Osteocyte (in vitro differentiated cells): Measurements from ENCODE around the gene B4GALT5. TPM values are rescaled to one million over a fixed set of nuclear protein-coding genes. Genes with fewer than 3 reads are reported as not detected.

Experiments used
- DNase-seq: peaks from one replicate; pipeline ENCODE4 v3.0.0; 2021; ENCODE audit warnings: mixed read lengths; ENCODE audit not compliant: unreplicated experiment; ENCODE audit errors: extremely low spot score
- H3K27ac Mint-ChIP-seq: one replicate; pipeline ENCODE4 v1.8.0; 2021; ENCODE audit warnings: mild to moderate bottlenecking, mixed read lengths; ENCODE audit not compliant: unreplicated experiment
- H3K27me3 Mint-ChIP-seq: one replicate; pipeline ENCODE4 v1.8.0; 2021; ENCODE audit warnings: mixed read lengths; ENCODE audit not compliant: unreplicated experiment
- H3K36me3 Mint-ChIP-seq: one replicate; pipeline ENCODE4 v1.8.0; 2021; ENCODE audit warnings: mixed read lengths; ENCODE audit not compliant: unreplicated experiment
- H3K4me1 Mint-ChIP-seq: one replicate; pipeline ENCODE4 v1.8.0; 2021; ENCODE audit warnings: mixed read lengths; ENCODE audit not compliant: unreplicated experiment
- H3K4me3 Mint-ChIP-seq: one replicate; pipeline ENCODE4 v1.8.0; 2021; ENCODE audit warnings: mild to moderate bottlenecking, moderate library complexity, mixed read lengths; ENCODE audit not compliant: unreplicated experiment
- H3K9me3 Mint-ChIP-seq: one replicate; pipeline ENCODE4 v1.8.0; 2021; ENCODE audit warnings: mixed read lengths; ENCODE audit not compliant: unreplicated experiment
- total RNA-seq: library from RNA; stranded (reverse); gene quantifications from 2 replicates; pipeline ENCODE4 v1.2.1, GENCODE V29; 2021
- TF ChIP-seq, protein P1 (sequence below): fragments of 200-600 bp; sonication (generic); IDR thresholded peaks from 2 replicates; pipeline ENCODE4 v1.5.0; 2021; ENCODE audit warnings: antibody characterized with exemption, mild to moderate bottlenecking, moderate library complexity

Gene B4GALT5
- total RNA-seq, 1 donor from 2014 or later, result 45.4 TPM

DNA sequence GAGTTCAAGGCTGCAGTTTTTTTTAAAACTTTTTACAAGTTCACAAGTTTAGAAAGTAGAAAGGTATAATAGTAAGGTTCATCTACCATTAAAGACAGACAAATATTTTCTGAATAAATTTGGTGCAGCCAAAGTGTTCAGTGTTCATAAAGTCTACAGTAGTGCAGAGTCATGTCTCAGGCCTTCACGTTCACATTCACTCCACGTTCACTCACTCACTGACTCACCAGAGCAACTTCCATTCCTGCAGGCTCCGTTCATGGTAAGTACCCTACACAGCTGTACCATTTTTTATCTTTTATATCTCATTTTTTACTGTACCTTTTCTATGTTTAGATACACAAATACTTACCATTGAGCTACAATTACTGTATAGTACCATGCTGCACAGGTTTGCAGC, 67.6 kb downstream of the B4GALT5 start:
- TF ChIP-seq, protein P1, sequence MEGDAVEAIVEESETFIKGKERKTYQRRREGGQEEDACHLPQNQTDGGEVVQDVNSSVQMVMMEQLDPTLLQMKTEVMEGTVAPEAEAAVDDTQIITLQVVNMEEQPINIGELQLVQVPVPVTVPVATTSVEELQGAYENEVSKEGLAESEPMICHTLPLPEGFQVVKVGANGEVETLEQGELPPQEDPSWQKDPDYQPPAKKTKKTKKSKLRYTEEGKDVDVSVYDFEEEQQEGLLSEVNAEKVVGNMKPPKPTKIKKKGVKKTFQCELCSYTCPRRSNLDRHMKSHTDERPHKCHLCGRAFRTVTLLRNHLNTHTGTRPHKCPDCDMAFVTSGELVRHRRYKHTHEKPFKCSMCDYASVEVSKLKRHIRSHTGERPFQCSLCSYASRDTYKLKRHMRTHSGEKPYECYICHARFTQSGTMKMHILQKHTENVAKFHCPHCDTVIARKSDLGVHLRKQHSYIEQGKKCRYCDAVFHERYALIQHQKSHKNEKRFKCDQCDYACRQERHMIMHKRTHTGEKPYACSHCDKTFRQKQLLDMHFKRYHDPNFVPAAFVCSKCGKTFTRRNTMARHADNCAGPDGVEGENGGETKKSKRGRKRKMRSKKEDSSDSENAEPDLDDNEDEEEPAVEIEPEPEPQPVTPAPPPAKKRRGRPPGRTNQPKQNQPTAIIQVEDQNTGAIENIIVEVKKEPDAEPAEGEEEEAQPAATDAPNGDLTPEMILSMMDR, result no peak
- Mint-ChIP-seq H3K4me1 (no peaks in the 10 kb centered on the region), H3K27ac (no peak overlapping the region), H3K4me3 (no peak overlapping the region), H3K9me3 (no peaks in the 10 kb centered on the region), H3K27me3 (no peaks in the 10 kb centered on the region), H3K36me3 (peaks cover 51% of the 10 kb centered on the region)
- no peak for DNase-seq

DNA sequence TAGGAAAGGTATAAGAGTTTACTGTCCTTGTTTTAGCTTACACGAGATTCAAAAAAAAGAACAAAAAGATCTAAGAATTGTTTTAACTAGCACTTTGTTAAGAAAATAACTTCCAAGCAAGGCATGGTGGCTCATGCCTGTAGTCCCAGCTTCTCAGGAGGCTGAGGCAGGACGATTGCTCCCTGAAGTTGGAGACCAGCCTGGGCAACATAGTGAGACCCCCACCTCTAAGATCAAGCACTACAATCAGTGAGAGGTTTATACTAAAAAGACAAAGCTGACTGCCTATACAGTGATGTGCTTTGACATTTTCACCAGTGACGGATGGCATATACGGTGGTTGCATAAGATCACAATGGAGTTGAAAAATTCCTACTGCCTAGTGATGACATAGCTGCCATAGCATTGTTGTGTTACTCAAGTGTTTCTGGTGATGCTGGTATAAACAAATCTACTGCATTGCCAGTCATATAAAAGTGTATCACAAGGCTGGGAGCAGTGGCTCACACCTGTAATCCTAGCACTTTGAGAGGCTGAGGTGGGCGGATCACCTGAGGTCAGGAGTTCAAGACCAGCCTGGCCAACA, 68.6 kb downstream of the B4GALT5 start:
- TF ChIP-seq, protein P1, result no peak
- Mint-ChIP-seq H3K27ac (no peak overlapping the region), H3K4me1 (no peaks in the 10 kb centered on the region), H3K36me3 (peaks cover 55% of the 10 kb centered on the region), H3K9me3 (no peaks in the 10 kb centered on the region), H3K4me3 (no peak overlapping the region), H3K27me3 (no peaks in the 10 kb centered on the region)
- DNase-seq, result no peak

DNA sequence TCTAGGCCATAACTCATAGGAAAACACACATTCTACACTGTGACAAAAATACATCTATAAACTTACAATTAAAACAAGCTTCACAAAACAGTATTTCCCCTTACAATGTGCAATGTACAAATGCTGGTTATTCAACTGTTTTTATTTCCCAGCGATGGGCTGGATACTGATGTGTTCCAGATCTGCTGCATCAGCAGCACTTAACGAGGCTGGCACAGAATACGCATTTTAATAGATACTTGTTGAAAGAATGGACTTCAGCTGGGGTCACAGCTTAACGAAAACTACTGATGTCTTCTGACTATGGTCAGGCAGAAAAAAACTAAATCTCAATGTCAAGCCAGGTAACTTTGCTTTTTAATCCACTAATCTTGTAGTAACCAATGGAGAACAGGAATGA, 70.9 kb downstream of the B4GALT5 start:
- Mint-ChIP-seq H3K36me3 (peaks cover 54% of the 10 kb centered on the region), H3K4me3 (no peak overlapping the region)
- TF ChIP-seq, protein P1, result no peak

DNA sequence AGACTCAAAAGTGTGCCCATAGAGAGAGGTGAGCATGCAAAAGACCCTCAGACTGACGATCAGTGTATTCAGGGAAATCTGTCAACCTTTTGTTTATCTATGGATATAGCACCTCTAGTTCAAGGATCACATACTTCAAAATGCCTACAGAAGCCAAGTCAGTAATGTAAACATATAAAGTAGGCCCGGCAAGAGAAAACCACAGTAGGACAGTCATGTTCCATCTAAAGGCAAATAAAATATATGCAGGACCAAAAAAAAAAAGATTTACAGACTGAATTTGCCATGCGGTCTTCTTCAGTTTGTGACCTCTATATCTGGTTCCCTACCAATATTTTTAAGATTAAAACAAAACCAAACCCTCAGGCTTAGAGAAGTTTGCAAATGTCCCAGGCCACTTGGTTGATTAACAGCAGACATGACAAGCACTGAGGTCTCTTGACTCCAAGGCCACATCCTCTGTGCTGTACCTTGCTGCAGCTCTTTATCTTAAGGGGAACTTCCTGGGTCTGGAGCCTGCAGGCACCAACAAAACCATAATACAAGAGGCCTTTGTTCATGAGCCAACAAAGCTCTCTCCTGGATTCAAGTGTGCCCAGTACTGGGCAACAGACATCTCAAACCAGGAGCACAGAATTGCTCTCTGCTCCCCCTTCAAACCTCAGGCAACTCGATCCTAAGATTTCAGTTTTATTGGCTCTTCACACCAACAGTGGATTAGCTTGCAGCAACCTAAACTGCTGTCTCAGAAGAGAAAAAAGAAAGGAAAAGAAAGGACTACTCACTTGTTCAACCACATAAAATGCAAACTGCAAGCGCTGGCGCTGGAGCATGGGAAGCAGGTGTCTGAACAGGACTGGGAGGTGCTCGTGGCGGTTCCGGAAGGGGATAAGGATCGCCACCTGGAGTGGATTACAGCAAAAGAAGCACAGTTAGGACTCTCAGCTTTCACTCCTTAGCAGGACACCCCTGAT, 71.7 kb downstream of the B4GALT5 start:
- no peaks in the 10 kb centered on the region for H3K9me3 Mint-ChIP-seq
- H3K27ac Mint-ChIP-seq, result no peak overlapping the region
- TF ChIP-seq, protein P1, result no peak
- no peak overlapping the region for H3K4me3 Mint-ChIP-seq
- peaks cover 52% of the 10 kb centered on the region for H3K36me3 Mint-ChIP-seq
- DNase-seq, result no peak
- no peaks in the 10 kb centered on the region for H3K27me3 Mint-ChIP-seq
- no peaks in the 10 kb centered on the region for H3K4me1 Mint-ChIP-seq

More for the DNA sequence above, 70.9 kb downstream of the B4GALT5 start:
- H3K9me3 Mint-ChIP-seq, result no peaks in the 10 kb centered on the region
- no peaks in the 10 kb centered on the region for H3K27me3 Mint-ChIP-seq
- DNase-seq, result no peak
- H3K4me1 Mint-ChIP-seq, result no peaks in the 10 kb centered on the region
- no peak overlapping the region for H3K27ac Mint-ChIP-seq

DNA sequence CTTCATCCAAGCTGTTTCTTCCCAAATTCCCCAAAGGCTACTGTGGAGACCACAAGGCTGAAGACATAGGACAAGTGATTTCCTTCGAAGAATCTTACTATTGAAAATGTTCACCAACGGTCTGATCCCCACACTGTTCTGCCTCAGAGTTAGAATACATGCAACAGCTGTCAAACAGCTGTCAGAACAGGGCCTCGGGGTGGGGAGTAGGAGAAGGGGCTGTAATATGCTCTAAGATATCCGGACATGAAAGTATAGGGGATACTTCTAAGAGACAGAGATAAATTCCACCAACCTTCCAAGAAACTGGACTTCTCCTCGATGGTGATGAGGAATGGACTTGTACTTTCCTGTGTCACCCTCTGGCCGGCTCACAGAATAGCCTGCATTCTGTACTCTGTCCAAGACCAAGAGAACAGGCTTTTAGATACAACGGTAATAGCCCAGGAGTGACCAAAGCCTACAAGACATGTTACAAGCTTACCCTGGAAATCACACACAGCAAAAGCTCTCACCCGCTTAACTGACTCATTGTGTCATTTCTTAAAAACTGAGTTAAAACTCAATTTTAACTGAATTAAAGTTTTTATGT, 76.5 kb downstream of the B4GALT5 start:
- no peak for DNase-seq
- peaks cover 50% of the 10 kb centered on the region for H3K36me3 Mint-ChIP-seq
- H3K4me1 Mint-ChIP-seq, result no peaks in the 10 kb centered on the region
- TF ChIP-seq, protein P1, result no peak
- H3K27me3 Mint-ChIP-seq, result no peaks in the 10 kb centered on the region
- no peak overlapping the region for H3K27ac Mint-ChIP-seq
- no peak overlapping the region for H3K4me3 Mint-ChIP-seq
- H3K9me3 Mint-ChIP-seq, result no peaks in the 10 kb centered on the region
